GM18526 (cell line): ENCODE results near the gene HMX1.

Experiments used
- POLR2A ChIP-seq: IDR thresholded peaks from 3 replicates; pipeline ENCODE4 v1.6.1; 2011; ENCODE audit not compliant: insufficient read length; ENCODE audit errors: extremely low read depth

The HMX1 gene

GRCh38 chr4:8882239-8882638 lies 10.6 kb upstream of the HMX1 start:
- TF ChIP-seq POLR2A: no peak

- no peak for TF ChIP-seq POLR2A
Observed at GRCh38 chr4:8880851-8881250, 9.2 kb upstream of the HMX1 start.

- TF ChIP-seq POLR2A: no peak
Observed at GRCh38 chr4:8879574-8879973, 7.9 kb upstream of the HMX1 start.

GRCh38 chr4:8878421-8878820 lies 6.8 kb upstream of the HMX1 start:
- no peak for TF ChIP-seq POLR2A

DNA sequence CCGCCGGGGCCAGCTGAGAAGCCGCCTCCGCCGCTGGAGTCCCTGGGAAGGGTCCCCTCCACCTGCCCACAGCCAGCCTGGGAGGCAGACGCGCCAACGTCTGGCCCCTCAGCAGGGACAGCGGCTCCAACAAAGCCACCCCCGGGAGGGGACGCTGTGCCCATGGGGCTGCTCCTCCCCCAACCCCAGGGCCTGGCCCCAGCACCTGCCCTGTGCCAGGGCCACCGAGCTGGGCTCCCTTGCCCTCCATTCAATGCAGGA lies 6.1 kb upstream of the HMX1 start:
- TF ChIP-seq POLR2A: no peak

DNA sequence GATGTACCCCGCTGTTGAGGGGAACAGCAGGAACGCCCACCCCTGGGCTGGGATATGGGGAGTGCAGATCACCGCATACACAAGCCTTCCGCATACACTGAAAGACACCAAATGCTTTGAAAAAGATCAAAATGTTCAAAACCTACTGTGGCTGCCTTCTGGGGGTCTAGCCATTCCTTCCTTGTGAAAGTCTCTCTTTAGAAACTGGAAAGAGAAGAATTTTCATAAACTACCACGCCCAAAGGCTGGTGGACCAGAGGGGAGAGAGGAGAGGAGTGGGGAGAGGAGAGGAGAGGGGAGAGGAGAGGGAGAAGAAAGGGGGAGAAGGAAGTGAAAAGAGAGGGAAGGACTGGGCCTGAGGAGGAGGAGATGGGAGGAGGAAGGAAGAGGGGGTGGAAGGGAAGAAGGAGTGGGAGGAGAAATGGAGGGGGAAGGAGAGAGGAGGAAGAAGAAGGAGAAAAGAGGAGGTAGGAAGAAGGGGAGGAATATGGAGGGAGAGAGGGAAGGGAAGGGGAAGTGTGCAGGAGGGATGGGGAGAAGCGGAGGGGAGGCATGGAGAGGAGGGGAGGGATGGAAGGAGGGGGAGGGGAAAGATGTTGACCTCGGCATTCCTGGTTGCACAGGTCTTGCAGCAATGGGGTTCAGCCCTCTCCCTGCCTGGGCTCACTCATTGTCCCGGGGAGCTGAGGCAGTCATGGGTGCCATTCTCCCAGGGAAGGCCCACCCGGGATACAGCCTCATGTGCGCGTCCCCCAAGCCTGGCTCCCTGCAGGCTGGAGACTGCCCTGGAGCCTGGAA lies 5.5 kb upstream of the HMX1 start:
- TF ChIP-seq POLR2A: no peak

DNA sequence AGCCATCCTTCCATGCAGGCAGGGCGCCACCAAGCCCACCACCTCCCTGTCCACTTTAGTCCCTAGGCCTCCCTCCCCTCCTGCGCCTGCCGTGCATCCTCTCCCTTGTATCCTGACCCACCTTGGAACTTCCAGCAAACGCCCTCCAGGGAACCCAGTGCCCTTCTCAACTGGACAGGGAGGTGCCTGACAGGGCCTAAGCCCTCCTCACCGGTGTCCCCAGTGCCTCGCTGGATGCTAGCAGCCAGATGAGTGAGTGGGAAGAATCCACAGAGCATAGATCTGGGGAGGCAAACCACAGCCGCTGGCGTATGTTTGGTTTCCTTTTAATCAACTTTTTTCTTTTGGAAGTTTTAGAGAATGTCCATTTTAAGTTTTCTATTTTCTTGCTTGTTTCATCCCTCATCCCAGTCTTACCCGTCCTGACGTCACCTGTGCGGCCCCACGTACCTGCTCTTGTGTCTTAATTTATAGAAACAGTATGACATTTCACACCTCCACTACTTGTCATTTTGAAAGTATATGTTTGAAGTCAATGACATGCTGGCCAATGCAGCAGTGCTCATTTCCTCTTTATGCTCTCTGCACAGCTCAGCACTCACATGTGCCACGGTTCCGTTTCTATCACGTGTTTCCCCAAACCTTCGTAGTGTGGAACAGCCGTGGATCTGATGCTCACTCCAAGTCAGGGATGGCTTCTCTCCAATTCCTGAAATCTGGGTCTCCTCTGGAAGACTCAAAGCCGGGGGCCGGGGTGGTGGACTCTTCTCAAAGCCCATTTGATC lies 3.4 kb upstream of the HMX1 start:
- no peak for TF ChIP-seq POLR2A

GRCh38 chr4:8874003-8874895 lies 2.6 kb upstream of the HMX1 start:
- no peak for TF ChIP-seq POLR2A

DNA sequence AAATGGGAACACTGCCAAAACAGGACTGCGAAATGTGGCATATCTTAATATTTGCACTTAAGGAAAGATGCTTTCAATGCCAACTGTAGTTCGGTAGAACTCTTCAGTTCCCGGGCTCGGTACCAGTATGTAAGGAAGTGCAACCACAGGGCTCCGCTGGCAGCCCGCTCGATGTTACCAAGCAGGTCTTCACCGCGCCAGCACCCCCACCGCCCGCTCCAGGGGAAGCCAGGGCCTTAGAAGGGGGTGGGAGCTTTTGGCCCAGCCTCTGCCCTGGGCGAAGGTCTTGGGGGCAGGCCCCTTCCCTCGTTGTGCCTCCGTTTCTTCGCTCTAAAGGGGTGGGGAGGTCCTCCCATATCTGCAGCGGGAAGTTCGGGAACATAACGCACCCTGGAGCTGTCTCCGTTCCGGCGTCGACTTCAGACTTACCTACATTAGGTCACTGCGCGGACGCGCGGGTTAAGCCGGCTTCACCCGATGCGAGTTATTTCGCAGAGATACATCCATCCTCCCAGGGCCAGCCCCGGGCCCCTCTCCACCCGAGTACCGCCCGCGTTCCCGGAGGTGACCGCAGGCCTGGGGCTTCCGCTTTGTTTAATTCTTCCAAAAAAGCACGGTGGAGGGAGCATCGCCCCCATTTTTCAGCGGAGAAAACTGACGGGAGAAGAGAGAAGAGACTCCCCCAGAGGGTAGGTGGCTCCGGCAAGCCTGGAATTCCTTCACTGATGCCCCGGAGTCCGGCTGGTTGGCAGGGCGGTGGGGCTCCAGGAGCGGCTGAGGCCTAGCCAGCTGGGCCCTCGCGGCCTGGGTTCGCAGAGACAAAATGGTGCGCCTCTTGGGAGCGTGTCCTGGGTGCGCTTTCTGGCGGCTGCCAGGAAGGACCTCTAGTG lies 1.0 kb upstream of the HMX1 start:
- TF ChIP-seq POLR2A: no peak

DNA sequence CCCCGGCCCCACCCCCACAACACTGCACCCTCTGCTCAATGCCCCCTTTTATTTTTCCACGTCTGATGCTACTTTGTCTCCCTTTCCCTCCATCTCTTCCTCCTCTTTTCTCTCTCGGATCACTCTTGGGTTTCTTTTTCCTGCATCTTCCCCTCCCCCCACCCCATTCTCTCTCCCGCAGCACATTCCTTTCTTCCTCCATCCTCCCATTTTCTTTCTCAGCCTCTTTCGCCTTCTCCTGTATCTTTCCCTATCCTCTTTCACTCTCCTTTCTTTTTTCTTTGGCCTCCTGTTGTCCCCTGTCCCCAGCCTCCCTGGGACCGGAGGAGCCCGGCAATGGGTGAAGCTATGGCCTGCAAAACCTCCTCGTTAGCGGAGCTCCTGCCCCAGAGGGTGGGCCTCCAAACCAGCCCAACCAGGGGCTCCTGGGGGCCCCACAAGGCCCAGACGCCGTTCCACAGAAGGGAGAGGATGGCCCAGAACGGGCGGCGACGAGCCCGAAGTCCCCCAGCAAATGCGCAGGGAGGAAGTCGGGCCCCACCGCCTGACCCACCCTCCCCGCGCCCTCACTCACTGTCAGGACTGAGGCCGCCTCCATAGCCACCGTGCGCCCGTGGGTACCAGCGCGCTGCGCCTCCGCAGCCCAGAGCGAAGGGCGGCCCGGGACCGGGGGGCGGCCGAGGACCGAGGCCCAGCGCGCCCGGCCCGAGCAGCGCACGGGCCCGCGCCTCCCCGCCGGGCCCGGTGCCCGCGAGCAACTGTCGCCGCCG lies 807 bp downstream of the HMX1 start:
- no peak for TF ChIP-seq POLR2A

- TF ChIP-seq POLR2A: no peak
Observed at GRCh38 chr4:8869898-8870646, 1.6 kb downstream of the HMX1 start.

GRCh38 chr4:8869002-8869897 lies 2.4 kb downstream of the HMX1 start:
- no peak for TF ChIP-seq POLR2A
